GM18951 (cell line): Measurements from ENCODE around the gene UNC5A.

ENCODE experiments used
- POLR2A ChIP-seq: IDR thresholded peaks from 4 replicates; pipeline ENCODE4 v1.6.1; 2011; ENCODE audit warnings: mild to moderate bottlenecking; ENCODE audit not compliant: insufficient read length, insufficient read depth; ENCODE audit errors: extremely low read depth
- in situ Hi-C: fragments of 300-500 bp; cut with MboI; formaldehyde crosslinking; loops from one replicate; pipeline ENCODE4 v1.12.0; 2022; ENCODE audit warnings: low sequenced_read_pairs, mixed read lengths, inconsistent platforms; ENCODE audit not compliant: unreplicated experiment

Gene UNC5A

DNA sequence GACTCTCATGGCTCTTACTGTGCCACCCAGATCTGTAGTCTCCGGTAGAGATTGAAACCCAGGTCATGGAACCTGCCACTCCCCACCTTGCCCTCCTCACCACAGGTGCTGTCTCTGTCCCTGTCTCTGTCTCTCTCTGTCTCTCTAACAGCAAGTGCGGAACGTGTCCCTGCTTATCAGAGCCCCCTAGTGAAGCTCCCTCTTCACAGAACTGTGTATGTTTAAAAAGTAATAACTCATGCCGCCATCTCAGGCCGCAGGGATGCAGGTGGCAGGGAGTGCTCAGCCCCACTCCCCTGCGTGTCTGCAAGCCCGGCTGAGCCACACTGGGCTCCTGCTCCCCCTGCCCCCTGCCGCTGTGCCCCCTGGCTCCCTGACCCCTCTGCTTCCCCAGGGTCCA, 43.8 kb downstream of the UNC5A start:
- in situ Hi-C loops = no loop called here
- TF ChIP-seq POLR2A = no peak

DNA sequence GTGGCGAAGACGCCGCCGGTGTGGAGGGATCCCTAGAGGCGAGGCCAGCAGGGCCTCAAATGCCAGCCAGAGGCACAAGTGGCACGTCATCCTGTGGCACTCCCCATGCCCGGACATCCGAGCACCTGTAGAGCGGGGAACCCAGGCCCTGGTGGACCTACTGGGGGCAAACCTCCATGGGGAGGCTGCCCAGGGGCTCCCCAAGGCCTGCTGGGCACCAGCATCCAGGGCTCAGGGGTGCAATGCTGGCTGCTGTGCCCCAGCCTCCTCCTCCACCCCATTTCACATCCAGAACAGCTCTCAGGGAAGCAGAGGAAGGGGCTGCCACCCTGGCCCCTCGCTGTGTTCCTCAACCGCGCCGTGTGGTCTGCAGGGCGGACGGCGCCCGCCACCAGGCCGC, 45.2 kb downstream of the UNC5A start:
- no peak for TF ChIP-seq POLR2A
- in situ Hi-C loops = no loop called here

DNA sequence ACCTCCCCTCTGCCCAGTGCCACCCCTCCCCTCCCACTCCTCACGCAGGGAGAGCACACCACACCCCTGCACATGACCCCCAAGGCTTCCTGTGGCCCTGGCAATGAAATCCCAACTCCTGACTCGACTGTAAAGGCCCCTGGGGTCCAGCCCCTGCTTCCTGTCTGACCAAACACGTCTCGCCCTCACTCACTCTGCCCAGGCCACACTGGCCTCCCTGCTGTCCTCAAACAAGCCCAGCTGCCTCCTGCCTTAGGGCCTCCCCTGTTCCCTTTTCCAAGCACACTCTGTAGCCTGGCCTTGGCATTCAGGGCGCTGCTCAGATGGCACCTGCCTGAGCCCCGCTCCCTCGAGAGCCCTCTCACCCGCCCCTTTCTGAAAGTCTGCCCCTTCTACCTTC, 46.4 kb downstream of the UNC5A start:
- in situ Hi-C loops = no loop called here
- no peak for TF ChIP-seq POLR2A

DNA sequence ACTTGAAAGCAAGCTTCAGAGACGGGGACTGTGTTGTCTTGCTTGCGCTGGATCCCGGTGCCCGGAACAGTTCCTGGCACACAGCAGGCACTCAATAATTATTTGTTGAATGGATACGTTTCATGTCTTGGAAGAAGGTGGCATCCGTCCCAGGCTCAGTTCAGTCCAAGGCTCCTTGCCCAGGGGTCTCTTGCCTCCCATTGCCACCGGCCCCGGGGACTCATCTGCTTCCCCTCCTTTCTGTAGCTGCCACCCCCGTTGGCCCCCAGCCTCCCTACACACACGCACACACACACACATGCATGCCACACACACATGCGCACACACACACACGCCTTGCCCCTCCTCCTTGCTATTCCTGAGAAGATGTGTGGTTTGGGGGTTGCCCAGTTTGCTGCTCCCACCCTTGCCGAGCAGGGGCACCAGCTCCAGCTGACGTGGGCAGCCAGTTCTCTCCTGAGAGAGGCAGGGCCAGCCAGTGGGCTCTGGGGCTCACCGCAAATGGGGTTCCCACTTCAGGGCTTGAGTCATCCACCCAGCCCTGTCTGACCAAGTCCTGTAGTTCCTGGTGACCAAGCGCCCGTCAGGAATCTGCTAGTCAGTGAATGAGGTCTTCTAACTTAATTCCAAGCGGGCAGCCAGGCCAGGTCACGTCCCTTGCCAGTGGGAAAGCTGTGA, 47.0 kb downstream of the UNC5A start:
- no peak for TF ChIP-seq POLR2A
- in situ Hi-C loops = no loop called here

DNA sequence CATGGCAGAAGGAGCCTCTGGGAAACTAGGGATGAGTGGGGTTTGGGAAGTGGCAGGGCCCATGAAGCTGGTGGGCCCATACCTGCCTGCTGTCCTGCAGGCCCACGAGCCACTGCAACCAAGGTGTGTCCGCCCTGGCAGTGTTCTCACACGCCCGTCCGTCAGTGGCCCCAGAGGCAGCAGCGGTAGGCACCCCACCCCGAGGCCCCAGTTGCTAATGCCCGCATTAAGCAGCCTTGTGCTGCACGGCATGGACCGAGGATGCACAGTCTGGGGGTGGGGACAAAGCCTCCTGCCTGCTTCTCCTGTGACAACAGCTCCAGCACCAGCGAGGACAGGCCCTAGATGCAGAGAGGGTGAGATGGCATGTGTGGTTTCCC, 47.5 kb downstream of the UNC5A start:
- in situ Hi-C loops = no loop called here
- TF ChIP-seq POLR2A = no peak

DNA sequence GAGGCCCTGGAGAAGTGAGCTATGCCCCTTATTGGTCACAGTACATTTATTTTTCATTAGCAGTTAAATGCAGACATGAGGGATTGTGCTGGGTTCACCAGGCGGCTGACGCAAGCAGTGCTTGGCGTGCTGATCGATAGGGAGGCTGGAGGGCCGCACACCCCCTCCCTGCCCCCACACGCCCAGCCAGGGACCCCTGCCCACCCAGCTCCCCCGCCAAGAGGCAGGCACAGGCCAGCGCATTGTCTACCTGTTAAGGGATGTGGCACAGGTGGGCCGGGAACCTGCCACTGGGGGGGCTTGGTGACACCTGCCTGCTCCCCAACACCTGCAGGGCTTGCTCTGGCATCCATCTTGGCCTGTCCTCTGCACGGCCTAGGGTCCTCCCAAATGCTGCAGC, 49.6 kb downstream of the UNC5A start:
- no peak for TF ChIP-seq POLR2A
- in situ Hi-C loops = no loop called here

DNA sequence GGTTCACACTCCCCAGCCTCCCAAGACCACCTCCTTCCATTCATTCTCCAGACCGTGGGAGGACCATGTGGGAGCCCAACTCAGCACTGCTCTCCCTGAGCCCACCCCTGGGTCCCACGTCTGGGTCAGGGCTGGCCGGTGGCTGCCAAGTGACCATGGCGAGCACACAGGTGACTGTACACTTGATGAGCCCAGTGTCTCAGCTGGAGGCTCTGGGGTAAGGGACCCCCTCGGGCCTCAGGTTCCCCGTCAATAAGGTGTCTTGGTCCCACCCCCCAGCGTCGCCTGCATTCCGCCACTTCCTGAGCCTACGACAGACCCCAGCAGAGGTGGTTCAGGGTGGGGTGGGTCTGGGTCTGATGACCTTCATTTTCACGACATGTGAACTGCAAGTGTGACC, 50.0 kb downstream of the UNC5A start:
- no peak for TF ChIP-seq POLR2A

DNA sequence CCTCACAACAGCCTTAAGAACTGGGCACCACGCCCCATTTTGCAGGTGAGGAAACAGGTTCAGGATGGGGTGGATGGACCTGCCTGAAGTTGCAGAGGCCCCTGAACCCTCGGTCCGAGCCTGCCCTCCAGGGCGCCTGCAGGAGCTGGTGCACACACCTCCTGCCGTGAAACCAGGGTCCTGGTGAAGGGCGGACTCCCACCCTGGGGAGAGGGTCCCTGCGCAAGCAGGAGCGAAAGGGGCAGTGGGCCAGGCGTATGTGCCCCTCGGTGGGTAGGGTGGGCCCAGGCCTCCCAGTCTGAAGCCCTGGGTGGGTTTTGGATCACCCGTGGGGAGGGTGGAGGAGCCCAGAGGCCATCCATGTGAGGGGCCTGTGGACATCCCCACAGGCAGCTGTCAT, 50.9 kb downstream of the UNC5A start:
- in situ Hi-C loops = no loop called here
- TF ChIP-seq POLR2A = no peak

More for the DNA sequence above, 50.0 kb downstream of the UNC5A start:
- in situ Hi-C loops = no loop called here

DNA sequence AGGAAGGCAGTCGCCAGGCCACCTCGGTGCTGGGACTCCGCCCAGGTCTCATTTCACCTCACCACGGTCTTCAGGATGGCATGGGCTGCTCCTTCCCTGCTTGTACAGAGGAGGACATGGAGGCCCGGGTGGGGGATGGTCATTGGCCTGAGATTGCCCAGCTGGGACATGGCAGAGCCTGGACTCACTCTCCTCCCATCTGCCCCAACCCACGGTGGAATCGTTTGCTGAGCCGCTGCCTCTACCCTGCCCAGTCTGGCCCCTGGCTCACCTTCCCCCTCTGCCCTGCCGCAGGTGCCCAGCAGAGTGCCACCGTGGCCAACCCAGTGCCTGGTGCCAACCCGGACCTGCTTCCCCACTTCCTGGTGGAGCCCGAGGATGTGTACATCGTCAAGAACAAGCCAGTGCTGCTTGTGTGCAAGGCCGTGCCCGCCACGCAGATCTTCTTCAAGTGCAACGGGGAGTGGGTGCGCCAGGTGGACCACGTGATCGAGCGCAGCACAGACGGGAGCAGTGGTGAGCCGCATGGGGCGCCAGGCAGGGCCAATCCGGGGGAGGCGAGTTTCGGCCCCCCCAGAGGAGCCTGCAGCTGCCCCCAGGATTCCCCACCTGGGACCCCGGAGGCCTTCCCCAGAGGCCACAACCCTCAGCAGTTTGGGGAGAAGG, 52.1 kb downstream of the UNC5A start:
- in situ Hi-C loops = no loop called here
- TF ChIP-seq POLR2A = no peak

DNA sequence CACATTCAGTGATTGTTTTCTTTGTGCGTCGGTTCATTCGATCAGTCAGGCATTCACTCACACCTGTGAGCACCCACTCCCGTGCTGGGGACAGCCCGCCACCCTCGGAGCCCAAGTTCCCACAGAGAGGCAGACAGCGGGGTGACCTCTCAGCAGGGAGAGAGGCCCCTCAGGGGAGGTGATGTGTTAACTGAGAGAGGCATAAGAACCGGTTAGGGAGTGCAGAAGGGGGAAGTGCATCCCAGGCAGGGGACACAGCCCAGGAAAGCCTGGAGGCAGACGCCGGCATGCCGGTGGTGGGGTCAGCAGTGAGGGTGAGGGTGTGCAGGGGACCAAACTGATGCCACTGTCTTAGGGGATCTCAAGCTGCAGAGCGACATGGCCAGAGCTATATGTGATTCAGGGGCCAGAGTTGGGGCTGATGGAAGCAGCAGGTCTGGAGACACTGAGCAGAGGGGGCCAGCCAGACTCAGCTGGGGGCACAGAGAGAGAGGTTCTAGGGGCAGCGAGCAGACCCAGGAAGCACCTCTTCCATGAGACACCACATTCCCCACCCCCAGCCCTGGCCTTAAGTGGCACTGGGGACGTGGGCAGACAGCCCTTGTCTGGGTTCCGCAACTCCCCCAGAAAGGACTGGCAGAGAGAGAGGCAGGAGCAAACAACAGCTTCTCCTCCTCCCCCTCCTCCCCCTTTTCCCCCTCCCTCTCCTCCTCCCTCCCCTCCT, 52.8 kb downstream of the UNC5A start:
- in situ Hi-C loops = no loop called here
- TF ChIP-seq POLR2A = no peak

DNA sequence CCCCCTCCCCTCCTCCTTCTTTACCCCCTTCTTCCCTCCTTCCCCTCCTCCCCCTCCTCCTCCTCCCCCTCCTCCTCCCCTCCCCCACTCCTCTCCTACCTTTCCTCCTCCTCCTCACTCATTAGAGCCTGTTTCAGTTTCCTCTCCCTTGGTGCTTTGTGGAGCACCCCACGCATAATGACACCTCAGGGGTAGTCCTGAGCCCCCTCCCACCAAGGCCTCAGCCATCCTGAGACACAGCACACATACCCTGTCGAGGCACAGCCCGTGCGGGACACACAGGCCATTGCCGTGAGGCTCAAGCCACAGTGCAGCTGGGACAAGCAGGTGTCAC, 53.4 kb downstream of the UNC5A start:
- in situ Hi-C loops = no loop called here
- TF ChIP-seq POLR2A = no peak

DNA sequence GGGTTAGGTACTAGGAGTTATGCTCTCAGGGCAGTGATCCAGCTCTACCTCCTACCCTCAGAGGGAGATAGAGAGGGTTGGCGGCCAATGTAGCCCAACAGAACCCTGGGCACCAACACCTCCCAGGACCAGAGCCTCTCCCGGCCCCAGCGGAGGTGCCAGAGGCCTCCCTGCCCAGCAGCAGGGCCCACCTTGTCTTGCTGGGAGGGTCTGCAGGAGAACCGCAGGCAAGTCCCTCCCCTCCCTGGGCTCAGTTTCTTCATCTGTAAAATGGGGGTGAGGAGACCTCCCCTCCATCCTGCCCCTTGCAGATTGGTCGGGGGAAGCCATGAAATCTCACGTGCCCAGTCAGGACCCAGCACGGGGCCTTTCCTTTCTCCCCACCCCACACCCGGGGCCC, 54.4 kb downstream of the UNC5A start:
- in situ Hi-C loops = no loop called here
- no peak for TF ChIP-seq POLR2A

DNA sequence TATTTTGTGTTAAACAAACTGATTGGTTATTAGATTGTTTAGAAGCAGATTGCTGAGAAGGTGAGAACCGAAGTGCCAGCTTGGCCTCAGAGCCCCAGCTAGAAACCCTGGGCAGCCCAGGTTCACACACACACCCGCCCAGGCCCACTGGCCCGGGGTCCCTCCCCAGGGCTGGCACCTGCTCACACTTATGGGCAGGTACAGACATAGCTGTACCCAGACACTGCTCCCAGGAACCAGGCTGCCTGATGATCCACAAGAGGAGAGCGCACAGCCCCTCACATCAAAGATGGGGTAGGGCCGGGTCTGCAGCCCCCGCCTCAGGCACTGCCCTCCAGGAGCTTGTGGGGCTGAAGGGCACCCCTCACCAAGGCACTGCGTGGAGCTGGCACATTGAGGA, 55.6 kb downstream of the UNC5A start:
- in situ Hi-C loops = no loop called here
- TF ChIP-seq POLR2A = no peak

DNA sequence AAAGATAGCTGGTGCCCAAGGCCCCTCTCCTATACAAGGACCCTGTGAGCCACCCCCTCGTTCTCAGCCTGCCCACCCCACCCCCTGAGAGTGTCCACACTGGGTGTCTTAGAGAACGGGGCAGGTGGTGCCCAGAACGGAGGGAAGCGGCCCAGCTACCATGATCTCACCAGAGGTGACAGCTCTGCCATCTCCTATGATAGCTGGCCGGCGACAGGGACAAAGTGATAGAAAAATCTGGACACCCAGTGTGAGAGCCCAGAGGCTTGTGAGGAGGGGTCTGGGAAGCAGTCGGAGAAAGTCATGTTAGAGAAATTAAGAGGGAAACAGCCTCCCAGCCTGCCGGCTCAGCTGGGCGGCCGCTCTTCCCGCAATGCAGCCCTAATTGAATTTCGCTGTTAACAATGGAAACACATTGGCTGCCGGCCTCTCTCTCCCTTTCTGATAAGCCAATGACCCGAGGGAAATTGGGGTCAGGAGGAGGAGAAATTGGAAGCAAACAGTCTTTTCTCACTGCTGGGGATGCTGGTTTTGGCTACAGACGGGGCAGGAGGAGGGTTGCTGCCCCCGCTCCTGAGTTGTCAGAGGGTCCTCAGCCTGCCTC, 56.5 kb downstream of the UNC5A start:
- no peak for TF ChIP-seq POLR2A
- in situ Hi-C loops = no loop called here
